DMS153 treated with DMSO at 0.1 percent for 48 hours (cell line): ENCODE data around the gene NRIP1.

ENCODE experiments used
- DNase-seq: peaks from one replicate; lab custom pipeline; 2025; ENCODE audit not compliant: unreplicated experiment; lab: John Stamatoyannopoulos, UW

Gene NRIP1

DNA sequence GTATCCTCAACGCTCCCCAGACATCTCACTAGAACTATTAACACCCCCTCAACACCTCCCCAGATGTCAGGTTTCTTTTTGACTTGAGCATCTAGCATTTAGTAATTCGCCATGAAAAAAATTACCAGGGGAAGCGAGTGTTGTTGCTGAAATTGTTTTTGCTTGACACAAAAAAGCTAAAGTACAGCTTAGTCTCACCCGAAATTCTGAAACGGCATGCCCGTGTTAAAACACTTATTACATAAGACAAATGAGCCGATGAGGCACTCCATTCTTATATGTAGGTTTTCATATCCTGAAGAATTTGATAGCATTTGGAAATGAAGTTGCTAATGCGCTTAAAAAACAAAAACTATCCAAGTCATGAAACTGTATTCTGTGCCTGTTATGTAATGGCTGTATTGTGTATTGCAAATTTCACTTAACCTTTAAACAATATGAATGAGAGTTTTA is 1.3 kb upstream of the NRIP1 start:
- DNase-seq, result no peak

DNA sequence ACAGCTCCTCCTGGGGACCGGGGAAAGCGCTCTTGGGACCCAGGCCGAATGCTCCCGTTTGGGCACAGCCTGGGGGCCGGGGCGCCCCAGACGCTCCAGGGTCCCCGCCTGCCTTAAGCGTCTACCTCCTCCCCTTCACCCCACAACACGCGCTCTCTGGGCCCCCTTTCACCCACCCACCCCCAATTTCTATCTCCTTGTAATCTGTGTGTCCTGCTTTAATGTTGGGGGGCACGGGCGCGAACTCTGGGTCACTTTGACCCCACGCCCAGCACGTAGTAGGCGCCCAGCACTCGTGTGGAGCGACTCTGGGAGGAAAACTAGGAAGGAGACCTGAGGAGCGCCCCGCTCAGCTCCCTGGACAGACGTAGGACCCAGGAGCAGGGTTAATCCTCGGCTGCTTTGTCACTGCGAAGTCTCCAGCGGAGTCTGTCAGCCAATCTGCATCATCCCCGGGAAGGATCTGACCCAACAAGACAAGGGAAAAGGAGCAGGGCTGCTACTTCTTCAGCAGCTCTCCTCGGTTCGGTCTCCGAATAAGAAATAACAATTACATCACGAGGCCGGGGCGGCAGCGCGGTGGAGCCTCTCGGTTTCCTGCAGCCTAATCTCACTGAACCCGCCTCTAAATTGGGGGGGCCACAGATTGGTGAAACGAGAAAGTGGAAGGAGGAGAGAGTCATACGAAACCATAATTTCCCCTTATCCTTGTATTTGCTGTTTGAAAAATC is 757 bp upstream of the NRIP1 start:
- DNase-seq, result no peak

DNA sequence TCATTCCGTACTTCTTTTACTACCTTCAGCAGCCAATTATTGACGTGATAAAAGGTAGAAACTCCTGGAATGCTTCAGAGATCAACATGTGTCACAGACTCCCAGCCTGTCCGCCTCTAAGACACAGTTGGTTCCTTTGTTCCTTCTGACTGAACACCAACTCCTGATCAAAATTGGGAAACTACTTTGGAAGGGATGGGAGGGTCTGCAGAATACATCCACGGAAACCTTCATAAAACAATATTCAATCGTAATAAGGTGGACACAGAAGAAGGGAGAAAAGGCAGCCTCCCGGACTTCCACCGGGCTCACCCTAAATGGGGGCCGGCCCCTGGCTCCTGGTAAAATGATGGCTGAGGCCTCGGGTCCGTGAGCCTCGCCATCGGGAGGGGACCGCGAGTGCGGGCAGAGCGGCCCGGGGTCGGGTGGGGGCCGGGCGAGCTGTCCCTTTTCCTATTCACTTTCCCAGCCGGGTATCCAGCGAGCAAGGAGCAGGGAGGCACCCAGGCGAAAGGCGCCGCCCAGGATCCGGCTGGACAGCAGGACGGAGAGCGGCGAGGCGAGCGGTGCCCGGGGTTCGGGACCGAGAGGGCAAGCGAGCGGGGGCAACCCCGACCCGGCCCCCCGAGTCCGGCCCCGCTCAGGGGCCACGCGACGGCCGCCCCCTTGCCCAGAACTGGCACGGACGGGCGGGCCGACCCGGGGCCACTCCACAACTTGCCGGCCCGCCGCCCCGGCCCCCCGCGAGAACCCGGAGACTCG is 805 bp downstream of the NRIP1 start:
- DNase-seq, result no peak

DNA sequence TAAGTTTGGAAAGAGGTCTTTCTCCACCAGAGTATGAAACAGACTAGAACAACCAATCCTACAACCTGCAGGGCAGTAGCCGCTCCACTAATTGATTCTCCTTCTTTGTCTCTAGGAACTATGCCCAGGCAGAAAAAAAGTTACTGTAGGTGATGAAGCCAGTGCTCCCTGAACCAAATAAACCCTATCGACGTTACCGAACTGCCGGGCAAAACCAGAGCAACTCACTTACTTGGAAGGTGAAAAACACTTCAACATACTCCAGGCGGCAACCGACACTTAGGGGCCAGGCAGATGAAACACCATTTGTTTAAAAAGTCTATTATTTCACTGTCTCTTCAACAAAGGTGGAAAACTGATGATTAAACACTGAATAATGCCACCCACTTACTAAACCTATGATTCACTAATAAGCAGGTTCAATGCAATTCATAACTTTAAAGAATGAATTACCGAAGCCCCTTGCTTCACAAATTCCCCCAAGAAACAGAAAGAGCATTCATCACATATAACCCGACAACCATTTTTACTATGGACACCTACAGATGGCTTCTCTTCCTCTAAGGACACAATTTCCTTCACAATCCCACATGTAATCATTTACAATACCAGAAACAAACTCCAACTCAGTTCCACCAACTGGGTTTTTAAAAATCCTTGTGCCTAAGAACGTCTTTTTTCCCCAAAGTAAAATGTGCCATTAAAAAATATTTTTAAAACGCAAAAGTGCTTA is 1.6 kb downstream of the NRIP1 start:
- no peak for DNase-seq

DNA sequence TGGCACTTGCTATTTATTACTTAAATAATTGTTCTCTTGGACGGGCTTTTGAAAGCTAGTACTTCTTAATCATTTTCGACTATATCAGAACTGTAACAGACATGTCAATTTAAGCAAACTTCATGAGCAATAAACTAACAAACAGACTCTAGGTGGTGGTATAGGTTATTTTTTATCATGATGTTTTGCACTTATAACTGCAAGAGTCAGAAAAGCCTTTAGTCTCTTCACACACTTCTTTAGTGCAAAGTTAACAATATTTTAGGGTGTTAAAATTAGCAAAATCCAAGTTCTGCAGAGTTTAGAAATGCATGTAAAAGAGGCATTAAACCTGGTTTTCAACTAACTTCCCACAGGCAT is 2.2 kb downstream of the NRIP1 start:
- DNase-seq, result no peak

DNA sequence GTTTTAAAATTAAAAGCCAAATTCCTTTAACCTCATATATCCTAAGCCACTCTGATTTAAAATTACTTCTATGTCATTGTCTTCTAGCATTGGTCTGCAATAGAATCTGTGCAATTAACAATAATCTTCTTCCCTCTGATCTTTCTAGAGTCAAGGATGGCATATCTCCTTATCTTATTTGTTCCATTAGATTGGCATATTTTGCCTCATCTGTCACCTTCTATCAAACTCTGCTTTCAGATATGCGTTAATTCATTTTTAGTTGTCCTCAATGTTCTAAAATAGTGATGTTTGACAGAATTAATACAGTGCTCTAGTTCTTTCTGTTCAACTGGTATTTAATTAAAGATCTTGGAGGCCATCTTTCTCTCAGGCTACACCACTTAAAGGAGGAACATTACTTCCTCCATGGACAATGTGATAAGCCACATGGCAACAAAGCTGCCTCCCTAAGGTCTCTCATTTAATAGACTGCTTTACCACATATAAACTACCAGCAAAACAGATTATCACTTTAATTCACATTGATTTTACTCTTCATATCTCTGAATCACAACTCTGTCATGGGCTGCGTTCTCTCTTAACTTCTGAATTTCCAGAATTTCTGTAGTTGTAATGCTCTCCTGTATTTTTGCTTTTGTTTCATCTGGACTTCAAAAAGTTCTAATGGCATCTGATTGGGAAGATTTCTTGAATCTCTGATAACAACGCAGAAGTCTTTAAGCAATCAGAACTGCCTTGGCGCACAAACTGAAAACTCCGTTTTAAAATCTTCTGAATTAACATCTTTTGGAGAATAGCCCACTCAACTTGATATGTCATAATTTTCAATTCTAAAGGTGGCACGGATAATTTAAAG is 2.8 kb downstream of the NRIP1 start:
- DNase-seq, result no peak

DNA sequence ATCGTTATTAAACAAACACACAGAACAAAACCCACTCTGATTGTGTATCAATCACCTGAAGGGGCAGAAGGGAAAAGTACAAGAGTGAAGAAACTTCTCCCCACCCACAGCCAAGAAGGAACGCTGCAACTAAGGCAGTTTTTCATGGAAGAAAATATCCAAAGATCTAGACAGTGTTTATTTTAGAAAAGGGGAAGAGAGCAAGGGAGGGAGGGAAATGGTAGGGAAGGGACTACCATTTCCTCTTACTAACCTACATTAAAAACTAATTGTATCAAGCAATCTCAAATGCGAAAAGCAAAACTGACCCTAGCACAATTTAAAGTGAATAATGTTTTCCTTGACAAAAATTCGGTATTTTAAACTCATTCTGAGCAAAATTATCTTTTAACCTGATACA is 3.5 kb downstream of the NRIP1 start:
- no peak for DNase-seq

DNA sequence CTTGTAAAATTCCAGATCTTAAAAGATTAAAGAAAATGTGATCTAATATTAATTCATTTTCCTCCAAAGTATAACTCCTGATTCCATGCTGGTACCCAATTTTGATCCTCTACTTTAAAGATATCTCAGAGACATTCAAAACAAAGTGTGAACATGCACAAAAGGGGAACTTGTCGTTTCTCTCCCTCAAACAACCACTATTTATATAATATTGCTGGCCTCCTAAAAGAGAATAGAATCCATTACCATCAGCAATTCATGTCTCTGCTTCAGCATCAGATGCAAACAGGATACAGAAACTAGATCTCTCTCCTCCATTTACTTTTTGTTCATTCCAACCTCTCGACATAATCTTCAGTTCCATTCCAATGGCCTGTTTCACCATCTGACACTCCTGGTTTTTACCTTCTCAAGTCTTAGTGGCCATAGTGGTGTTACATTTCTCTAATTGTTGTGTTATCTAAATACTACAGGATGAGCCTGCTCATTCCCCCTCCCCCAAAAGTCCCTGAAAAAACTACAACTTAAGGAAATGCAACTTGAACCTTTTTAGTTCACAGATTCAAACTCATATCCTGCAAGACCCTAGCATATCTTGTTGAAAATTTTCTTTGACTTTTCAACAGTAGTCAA is 4.1 kb downstream of the NRIP1 start:
- no peak for DNase-seq

DNA sequence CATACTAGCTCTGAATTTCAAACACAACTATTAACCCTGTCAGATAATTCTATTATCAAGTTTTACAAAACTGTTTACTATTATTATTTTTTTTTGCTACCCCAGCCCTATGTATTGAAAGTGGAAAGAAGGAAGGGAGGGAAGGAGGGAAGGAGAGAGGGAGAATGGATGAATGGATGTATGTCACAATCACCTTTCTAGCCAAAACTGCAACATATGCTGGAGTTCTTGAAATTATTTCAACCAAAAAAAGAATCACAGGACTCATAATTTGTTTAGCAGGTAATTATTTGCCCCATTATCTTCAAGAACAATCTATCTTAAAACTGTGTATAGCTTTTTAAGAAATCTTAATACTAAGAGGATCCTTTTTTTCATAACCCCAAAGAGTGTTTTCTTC is 5.4 kb downstream of the NRIP1 start:
- DNase-seq, result no peak

DNA sequence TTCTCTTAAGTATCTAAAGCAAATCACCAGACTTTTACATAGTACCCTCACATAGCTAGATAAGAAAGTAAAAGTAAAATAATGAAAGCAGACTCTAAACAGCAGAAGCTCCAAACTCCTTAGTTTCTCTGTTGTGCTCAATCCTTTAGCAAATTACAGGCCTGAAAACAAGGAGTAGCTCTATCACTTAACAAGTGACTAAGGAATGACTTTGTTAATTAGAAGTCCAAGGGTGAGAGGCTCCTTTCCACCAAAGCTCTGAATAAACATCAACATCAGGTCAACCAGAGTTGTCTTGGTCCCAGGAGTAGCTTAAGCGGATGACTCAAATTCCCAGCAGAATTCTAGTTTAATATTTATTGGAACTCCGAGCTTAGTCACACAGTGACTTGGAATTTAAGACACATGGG is 5.9 kb downstream of the NRIP1 start:
- DNase-seq, result no peak

DNA sequence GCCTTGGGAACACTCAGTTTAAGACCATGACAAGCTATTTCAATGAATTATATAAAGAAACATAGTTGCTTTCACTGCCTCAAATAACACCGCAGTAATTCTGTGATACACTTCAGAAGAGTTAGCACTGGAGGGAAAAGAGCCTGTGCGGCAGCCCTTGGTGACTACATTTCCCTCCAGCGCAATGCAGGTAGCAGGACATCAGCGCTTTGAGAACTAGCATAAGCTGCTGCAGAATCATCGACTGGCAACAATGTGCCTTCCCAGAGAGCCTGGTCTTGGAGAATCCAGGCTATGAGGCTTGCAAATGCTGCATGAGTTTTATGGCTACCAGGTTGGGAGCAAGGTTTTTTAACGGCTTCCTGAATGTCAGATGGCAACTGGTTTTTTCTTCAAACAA is 7.5 kb downstream of the NRIP1 start:
- DNase-seq, result no peak

DNA sequence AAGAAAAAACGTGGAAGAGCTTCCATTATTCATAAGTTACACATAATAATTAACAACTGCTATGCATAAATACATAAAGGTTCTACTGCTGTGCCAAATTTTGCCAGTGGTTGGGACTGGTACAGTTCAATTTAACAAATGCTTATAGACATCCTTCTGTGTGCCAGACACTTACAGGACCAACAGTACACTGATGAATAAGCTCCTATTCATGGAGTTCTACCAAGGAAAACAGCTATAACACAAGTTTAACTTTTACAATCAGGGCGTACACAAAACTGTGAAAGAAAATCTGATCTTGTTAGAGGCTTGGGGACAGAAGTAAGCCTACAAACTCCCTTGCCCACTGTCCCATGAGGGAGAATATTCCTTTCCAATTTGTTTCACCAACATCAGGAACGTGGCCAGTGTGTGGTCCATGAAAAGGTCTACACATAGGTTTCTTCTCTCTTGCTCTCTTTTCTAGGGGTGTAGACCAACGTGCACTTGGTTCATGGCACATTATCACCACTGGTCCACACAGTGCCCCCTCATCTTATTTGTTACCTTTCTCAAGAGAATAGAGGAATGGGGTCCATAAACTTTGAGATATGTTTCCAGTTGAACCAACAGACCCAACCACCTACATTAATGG is 10.1 kb downstream of the NRIP1 start:
- DNase-seq, result no peak

DNA sequence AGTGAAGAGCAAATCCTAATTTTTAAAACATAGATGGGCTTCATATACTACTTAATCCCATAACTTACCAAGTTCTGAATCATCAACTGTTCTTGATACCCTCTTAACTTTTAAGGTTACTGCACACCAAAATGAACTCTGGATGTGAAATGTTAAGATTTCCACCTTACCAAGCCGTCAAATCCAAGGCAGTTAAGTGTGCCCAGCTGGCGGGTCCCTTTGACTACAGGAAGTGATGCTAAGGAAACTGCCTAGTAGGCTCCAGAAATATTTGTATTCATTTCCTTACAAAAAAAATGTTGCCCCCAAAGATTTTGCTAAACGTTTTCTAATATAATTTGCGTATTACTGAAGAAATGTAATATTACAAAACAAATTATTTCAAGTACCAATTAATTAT is 10.7 kb downstream of the NRIP1 start:
- no peak for DNase-seq

DNA sequence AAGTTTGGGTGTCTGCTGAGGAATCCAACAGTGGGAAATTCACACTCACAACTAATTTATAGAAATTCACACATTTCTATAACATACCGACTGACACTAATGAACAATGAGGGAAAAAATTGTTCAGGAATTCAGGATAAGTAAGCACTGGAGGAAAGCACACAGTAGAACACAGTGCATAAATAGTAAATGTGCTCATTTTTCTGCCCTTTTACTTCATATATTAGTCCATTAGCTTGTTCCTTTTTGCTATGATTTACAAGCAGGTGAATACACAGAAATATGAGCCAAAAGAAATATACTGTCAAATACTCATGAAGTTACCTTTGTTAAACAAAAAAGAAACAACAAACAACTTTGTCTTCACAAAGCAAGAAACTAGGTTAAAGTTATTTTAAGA is 11.3 kb downstream of the NRIP1 start:
- no peak for DNase-seq

DNA sequence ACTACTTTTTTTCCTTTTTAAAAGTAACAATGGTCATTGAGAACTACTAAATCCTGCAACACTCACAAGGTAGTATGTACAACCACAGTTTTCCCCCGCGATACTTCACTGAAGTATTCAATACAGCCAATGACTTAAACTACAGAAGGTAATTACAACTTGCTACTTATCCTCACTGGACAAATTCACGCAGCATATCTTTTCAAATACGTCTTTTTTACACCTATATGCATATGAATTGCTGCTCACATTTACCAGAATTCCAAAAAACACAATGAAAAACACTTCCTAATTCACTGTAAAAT is 12.4 kb downstream of the NRIP1 start:
- DNase-seq, result no peak

DNA sequence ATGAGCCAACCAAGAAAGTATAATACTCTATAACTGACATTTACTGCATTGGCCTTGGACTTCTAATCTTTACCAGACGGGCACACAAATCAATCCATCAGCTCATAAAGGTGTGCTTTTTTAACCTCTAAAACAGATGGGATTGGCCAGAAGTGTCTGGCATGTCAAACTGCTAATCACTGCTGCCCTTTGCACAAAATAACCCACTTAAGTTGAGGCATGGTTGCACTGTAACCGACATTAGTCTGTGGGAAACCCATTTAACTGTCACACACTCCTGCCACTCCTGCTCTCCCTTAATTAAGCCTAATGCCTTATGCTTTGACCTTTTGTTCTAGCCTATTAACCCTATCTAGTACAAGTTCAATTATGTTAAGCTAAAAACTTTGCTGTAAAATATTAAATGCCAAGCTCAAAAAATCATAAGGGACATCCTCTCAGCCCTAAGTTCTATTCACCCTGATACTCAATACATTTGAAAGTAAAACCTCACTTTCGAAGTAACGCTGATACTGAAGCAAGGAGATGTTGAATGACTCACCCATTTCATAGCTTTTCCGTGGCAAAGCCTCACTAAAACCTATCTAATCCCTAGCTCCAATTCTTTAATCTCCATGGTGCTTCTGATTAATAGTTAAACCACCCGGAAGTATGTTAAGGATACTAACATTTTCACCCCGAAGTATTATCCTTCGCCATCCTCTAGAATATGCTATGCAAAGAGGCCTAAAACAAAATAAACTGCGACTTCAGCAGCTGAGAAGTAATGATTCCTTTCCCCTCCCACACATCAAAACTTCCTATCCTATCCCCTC is 12.9 kb downstream of the NRIP1 start:
- DNase-seq, result no peak

DNA sequence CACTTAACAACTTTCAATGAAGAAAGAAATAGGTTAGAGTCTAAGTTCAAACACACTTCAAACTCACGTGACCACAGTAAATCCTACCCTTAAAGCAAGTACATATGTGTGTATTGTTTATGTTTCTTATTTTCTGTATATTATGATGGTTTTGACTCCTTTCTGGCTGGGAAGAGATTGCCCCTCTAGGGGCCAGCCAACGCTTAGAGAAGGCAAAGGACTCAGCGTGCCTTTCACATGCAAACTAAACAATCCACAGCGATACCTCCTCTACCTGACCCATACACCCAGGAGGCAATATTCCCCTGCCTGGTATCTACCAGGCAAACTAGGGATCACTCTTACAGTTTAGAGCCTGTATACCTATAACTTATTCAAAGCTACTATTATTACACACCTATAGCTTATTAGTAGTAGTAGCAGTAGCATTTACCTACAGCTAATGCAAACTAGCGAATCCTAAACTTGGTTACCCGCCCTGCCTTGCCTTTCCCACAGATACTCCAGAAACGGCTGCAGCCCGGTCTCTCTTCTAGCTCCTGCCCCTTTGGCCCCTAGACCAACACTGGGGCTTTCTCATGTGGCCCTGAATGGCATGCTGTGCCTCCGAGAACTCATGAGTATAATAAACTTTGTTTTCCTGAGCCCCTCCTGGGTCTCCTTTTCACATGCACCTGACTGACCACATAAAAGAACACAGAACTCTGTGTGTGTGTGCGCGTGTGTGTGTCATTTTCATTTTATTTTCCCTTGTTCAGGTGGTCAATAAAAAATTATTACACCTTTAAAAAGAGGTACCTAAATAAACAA is 14.0 kb downstream of the NRIP1 start:
- DNase-seq, result no peak

DNA sequence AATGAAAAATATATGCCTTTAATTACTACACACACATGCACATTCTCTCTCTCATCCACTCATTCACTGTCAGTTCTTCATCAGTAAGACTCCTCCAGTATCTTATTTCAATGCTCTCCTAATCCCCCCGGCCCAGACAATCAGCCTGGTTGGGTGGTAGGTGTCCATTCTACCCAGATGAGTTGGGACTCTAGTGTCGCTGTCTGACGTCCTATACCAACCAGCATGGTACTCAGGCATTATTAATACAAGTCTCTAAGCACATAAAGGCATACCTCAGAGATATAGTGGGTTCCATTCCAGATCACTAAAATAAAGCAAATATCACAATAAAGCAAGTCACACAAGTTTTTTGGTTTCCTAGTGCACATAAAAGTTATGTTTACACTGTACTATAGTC is 19.8 kb downstream of the NRIP1 start:
- no peak for DNase-seq

DNA sequence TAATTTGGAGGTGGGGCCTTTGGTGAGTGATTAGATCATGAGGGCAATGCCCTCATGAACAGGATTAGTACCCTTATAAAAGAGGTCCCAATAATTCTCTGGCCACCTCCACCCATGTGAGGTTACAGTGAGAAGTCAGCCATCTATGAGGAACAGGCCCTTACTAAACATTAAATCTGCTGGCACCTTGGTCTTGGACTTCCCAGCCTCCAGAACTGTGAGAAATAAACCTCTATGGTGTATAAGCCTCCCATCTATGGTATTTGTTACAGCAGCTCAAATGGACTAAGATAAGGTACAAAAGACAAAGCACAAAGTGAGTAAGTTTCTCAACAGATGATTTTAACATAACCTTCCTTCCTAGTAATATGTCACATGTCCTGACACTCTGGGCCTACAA is 22.3 kb downstream of the NRIP1 start:
- DNase-seq, result no peak
